RWPE2 (cell line): ENCODE data around the gene MRPL44.

ENCODE experiments used
- ATAC-seq: fragments of 200-7000 bp; cut with Tn5 transposase; 3 replicates; pipeline ENCODE4 v1.9.1; 2021; ENCODE audit warnings: low read depth
- DNase-seq: peaks from one replicate; pipeline ENCODE4 v3.0.0-alpha.2; 2020; ENCODE audit warnings: low spot score
- H3K27ac ChIP-seq: fragments of 450-650 bp; 2 replicates; pipeline ENCODE4 v1.5.1; 2017; ENCODE audit warnings: mild to moderate bottlenecking; ENCODE audit not compliant: poor library complexity, severe bottlenecking
- H3K27me3 ChIP-seq: fragments of 250-450 bp; sonication (Bioruptor Pico); 2 replicates; pipeline ENCODE4 v1.5.1; 2021; ENCODE audit warnings: mild to moderate bottlenecking, moderate library complexity; ENCODE audit not compliant: insufficient read depth, poor library complexity, severe bottlenecking
- H3K36me3 ChIP-seq: fragments of 250-450 bp; sonication (Bioruptor Pico); 2 replicates; pipeline ENCODE4 v1.5.1; 2020; ENCODE audit warnings: low read depth, mild to moderate bottlenecking, moderate library complexity
- H3K4me1 ChIP-seq: fragments of 250-450 bp; sonication (Bioruptor Pico); 2 replicates; pipeline ENCODE4 v1.5.1; 2021; ENCODE audit warnings: mild to moderate bottlenecking, moderate library complexity; ENCODE audit not compliant: insufficient read depth, poor library complexity, severe bottlenecking
- H3K4me3 ChIP-seq: fragments of 250-450 bp; sonication (Bioruptor Pico); 2 replicates; pipeline ENCODE4 v1.5.1; 2021; ENCODE audit warnings: mild to moderate bottlenecking, moderate library complexity; ENCODE audit not compliant: severe bottlenecking
- H3K9me3 ChIP-seq: fragments of 250-450 bp; sonication (Bioruptor Pico); 2 replicates; pipeline ENCODE4 v1.5.1; 2021; ENCODE audit warnings: mild to moderate bottlenecking, moderate library complexity; ENCODE audit not compliant: severe bottlenecking
- CTCF ChIP-seq: fragments of 450-650 bp; IDR thresholded peaks from one replicate; pipeline ENCODE4 v1.5.1; 2017; ENCODE audit warnings: mild to moderate bottlenecking, moderate library complexity; ENCODE audit not compliant: poor library complexity, severe bottlenecking

The MRPL44 gene

DNA sequence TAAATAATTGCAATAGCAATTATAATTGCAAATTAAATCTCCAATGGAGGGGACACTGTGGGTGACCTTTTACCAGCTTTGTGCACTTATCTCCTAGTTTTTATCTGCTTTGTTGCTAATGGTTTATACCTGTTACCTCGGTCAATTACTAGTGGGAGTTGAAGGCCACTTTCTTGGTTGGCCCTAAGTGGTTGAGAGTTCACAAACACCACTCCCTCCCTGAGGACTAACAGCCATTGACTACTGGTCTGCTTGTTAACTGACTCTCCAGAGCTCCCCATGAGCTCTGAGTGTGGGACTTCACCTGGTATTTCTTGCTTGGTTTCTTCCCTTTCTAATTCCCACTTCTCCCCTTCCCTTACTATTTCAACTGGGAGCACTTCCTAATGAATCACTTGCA lies 54.6 kb downstream of the MRPL44 start:
- no peak for DNase-seq
- no peak for TF ChIP-seq CTCF
- peaks cover 18% of the 10 kb centered on the region for H3K4me1 ChIP-seq
- H3K36me3 ChIP-seq = peaks cover 7% of the 10 kb centered on the region; the same call in 1 of the 2 replicates
- no peak overlapping the region for H3K27ac ChIP-seq
- H3K4me3 ChIP-seq = no peak overlapping the region
- ATAC-seq = no peak
- no peaks in the 10 kb centered on the region for H3K27me3 ChIP-seq
- no peaks in the 10 kb centered on the region for H3K9me3 ChIP-seq

- TF ChIP-seq CTCF = no peak
- Histone ChIP-seq H3K9me3 (no peaks in the 10 kb centered on the region), H3K27me3 (no peaks in the 10 kb centered on the region), H3K4me1 (peaks cover 32% of the 10 kb centered on the region), H3K4me3 (no peak overlapping the region), H3K36me3 (peaks cover 7% of the 10 kb centered on the region; the same call in 1 of the 2 replicates), H3K27ac (no peak overlapping the region)
- DNase-seq (no peak), ATAC-seq (no peak)
Observed at GRCh38 chr2:224014336-224014735, 57.1 kb downstream of the MRPL44 start.

- TF ChIP-seq CTCF = no peak
- H3K27me3 ChIP-seq = no peaks in the 10 kb centered on the region
- H3K27ac ChIP-seq = peak overlapping the region; percentile 15
- no peak for DNase-seq
- H3K4me3 ChIP-seq = no peak overlapping the region
- no peaks in the 10 kb centered on the region for H3K36me3 ChIP-seq
- H3K4me1 ChIP-seq = peaks cover 19% of the 10 kb centered on the region
- peak; percentile 66 for ATAC-seq
- H3K9me3 ChIP-seq = no peaks in the 10 kb centered on the region
Observed at GRCh38 chr2:224016963-224017362, 59.7 kb downstream of the MRPL44 start.
